ENCODE data around the gene NTM. TPM values are rescaled to one million over a fixed set of nuclear protein-coding genes. Genes with fewer than 3 reads are reported as not detected.

NTM gene
- total RNA-seq, 2 donors from 2014 or later: 19.1 to 44.7 TPM

GRCh38 chr11:131404010-131404409, 33.6 kb downstream of the NTM start:
- Histone ChIP-seq H3K9me3 (no peaks in the 10 kb centered on the region), H3K4me3 (no peak overlapping the region), H3K27me3 (no peaks in the 10 kb centered on the region), H3K36me3 (no peaks in the 10 kb centered on the region), H3K27ac (no peak overlapping the region), H3K4me1 (no peaks in the 10 kb centered on the region)
- DNase-seq (ENCODE audit: low spot score): peak; percentile 55
- TF ChIP-seq CTCF (IDR thresholded peaks at IDR 0.05): no peak

GRCh38 chr11:131408025-131408640, 37.7 kb downstream of the NTM start:
- Histone ChIP-seq H3K36me3 (no peaks in the 10 kb centered on the region), H3K9me3 (no peaks in the 10 kb centered on the region), H3K27me3 (no peaks in the 10 kb centered on the region), H3K4me1 (no peaks in the 10 kb centered on the region), H3K4me3 (no peak overlapping the region), H3K27ac (no peak overlapping the region)
- peak; percentile 51 for DNase-seq (ENCODE audit: low spot score)
- peak; percentile 33 to 59 for TF ChIP-seq CTCF (IDR thresholded peaks at IDR 0.05)

- TF ChIP-seq CTCF (IDR thresholded peaks at IDR 0.05): no peak
- Histone ChIP-seq H3K27ac (no peak overlapping the region), H3K9me3 (no peaks in the 10 kb centered on the region), H3K27me3 (no peaks in the 10 kb centered on the region), H3K4me1 (no peaks in the 10 kb centered on the region), H3K4me3 (no peak overlapping the region), H3K36me3 (no peaks in the 10 kb centered on the region)
- DNase-seq (ENCODE audit: low spot score): peak; percentile 32
Measured at GRCh38 chr11:131409345-131409744, 38.9 kb downstream of the NTM start.

- H3K27ac ChIP-seq: no peak overlapping the region
- no peaks in the 10 kb centered on the region for H3K4me1 ChIP-seq
- TF ChIP-seq CTCF (IDR thresholded peaks at IDR 0.05): no peak
Measured at GRCh38 chr11:131411636-131412035, 41.2 kb downstream of the NTM start.

GRCh38 chr11:131412061-131412460, 41.6 kb downstream of the NTM start:
- H3K9me3 ChIP-seq: no peaks in the 10 kb centered on the region
- no peak overlapping the region for H3K27ac ChIP-seq
- H3K4me1 ChIP-seq: no peaks in the 10 kb centered on the region
- no peak overlapping the region for H3K4me3 ChIP-seq
- H3K36me3 ChIP-seq: no peaks in the 10 kb centered on the region
- TF ChIP-seq CTCF (IDR thresholded peaks at IDR 0.05): no peak
- DNase-seq (ENCODE audit: low spot score): no peak
- no peaks in the 10 kb centered on the region for H3K27me3 ChIP-seq

More at GRCh38 chr11:131411636-131412035, 41.2 kb downstream of the NTM start:
- H3K9me3 ChIP-seq: no peaks in the 10 kb centered on the region
- no peaks in the 10 kb centered on the region for H3K36me3 ChIP-seq
- no peak overlapping the region for H3K4me3 ChIP-seq
- no peaks in the 10 kb centered on the region for H3K27me3 ChIP-seq
- DNase-seq (ENCODE audit: low spot score): peak; percentile 36

GRCh38 chr11:131413217-131413616, 42.8 kb downstream of the NTM start:
- Histone ChIP-seq H3K27me3 (no peaks in the 10 kb centered on the region), H3K4me1 (no peaks in the 10 kb centered on the region), H3K36me3 (no peaks in the 10 kb centered on the region), H3K4me3 (no peak overlapping the region), H3K27ac (no peak overlapping the region), H3K9me3 (no peaks in the 10 kb centered on the region)
- peak; percentile 36 for DNase-seq (ENCODE audit: low spot score)
- no peak for TF ChIP-seq CTCF (IDR thresholded peaks at IDR 0.05)
